ENCODE measurements around the gene PHKG2. TPM values are rescaled to one million over a fixed set of nuclear protein-coding genes. Genes with fewer than 3 reads are reported as not detected.

The PHKG2 gene
- total RNA-seq, 1 experiment from 2014 or later, result 30.9 TPM

DNA sequence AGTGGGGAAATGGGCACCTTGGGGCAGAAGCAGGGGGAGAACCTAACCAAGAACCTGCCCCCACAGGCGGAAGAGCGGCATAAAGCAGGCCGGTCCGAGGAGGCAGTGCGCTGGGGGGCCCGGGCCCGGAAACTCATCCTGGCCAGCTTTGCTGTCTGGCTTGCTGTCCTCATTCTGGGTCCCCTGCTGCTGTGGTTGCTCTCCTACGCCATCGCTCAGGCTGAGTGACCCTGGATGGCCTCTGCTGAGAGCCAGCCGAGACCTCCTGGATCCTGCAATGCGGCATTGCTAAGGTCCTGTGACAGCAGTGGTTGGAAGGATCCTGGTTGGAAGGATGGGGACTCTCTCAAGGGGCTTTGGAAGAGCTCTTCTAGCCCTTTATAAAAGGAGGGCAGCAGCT is 4.5 kb upstream of the PHKG2 start:
- peaks cover 15% of the 10 kb centered on the region for H3F3A ChIP-seq (ENCODE audit: low read length, unreplicated experiment)
- peaks cover 20% of the 10 kb centered on the region for H3K79me2 ChIP-seq (ENCODE audit: low read length)
- peaks cover 10% of the 10 kb centered on the region for H3K36me3 ChIP-seq (ENCODE audit: low read depth, low read length)
- CTCF ChIA-PET, result no interaction called here
- H2AFZ ChIP-seq (ENCODE audit: low read length), result no peak overlapping the region
- no peaks in the 10 kb centered on the region for H3K9me2 ChIP-seq (replicated peaks; ENCODE audit: low read length)
- H3K4me1 ChIP-seq (ENCODE audit: insufficient read depth, low read length), result peaks cover 51% of the 10 kb centered on the region
- no peaks in the 10 kb centered on the region for H3K9me3 ChIP-seq (ENCODE audit: low read length)
- no peak for DNase-seq
- ATAC-seq, result no peak
- no peak overlapping the region for H3K9ac ChIP-seq (ENCODE audit: low read length)
- no peak overlapping the region for H3K4me2 ChIP-seq (ENCODE audit: low read length)
- no TSS peak for BruUV-seq (replicated peaks)
- H3K4me3 ChIP-seq (ENCODE audit: low read length), result no peak overlapping the region
- H3K27ac ChIP-seq (ENCODE audit: low read length), result no peak overlapping the region
- intact Hi-C loops (cut with micrococcal nuclease), result no loop called here
- no peaks in the 10 kb centered on the region for H3K27me3 ChIP-seq (ENCODE audit: low read length)
- no peaks in the 10 kb centered on the region for H4K20me1 ChIP-seq (ENCODE audit: low read length)
- POLR2A ChIA-PET (ENCODE audit: unreplicated experiment), result no interaction called here
- TF ChIP-seq EZH2phosphoT487 (IDR thresholded peaks at IDR 0.05; ENCODE audit: borderline replicate concordance, low read length) (no peak), EZH2 (IDR thresholded peaks at IDR 0.05; ENCODE audit: low read length, unreplicated experiment) (no peak)
- TF ChIP-seq, protein P1, sequence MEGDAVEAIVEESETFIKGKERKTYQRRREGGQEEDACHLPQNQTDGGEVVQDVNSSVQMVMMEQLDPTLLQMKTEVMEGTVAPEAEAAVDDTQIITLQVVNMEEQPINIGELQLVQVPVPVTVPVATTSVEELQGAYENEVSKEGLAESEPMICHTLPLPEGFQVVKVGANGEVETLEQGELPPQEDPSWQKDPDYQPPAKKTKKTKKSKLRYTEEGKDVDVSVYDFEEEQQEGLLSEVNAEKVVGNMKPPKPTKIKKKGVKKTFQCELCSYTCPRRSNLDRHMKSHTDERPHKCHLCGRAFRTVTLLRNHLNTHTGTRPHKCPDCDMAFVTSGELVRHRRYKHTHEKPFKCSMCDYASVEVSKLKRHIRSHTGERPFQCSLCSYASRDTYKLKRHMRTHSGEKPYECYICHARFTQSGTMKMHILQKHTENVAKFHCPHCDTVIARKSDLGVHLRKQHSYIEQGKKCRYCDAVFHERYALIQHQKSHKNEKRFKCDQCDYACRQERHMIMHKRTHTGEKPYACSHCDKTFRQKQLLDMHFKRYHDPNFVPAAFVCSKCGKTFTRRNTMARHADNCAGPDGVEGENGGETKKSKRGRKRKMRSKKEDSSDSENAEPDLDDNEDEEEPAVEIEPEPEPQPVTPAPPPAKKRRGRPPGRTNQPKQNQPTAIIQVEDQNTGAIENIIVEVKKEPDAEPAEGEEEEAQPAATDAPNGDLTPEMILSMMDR (conservative IDR thresholded peaks at IDR 0.05; ENCODE audit: low read depth, low read length), result no peak

DNA sequence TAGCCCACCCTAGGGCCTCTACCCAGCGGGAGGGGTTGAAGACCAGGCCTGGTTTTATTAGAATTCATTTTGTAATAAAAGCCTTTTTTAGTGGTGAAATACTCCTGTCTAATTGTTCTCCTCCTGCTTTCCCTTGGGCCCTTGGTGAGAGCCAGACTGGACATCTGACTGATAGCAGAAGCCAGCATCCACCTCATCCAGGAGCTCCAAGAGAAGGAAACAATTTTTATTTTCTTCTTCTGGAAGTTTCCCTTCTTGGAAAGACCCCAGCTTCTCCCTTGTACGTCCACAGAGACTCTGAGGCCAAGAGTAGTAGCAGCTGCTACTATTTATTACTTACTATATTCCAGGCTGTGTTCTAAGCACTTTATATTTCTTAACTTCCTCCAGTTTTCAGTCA is 4.0 kb upstream of the PHKG2 start:
- peaks cover 6% of the 10 kb centered on the region for H3K36me3 ChIP-seq (ENCODE audit: low read depth, low read length)
- H3K4me2 ChIP-seq (ENCODE audit: low read length), result no peak overlapping the region
- ChIA-PET POLR2A (ENCODE audit: unreplicated experiment) (no interaction called here), CTCF (no interaction called here)
- H4K20me1 ChIP-seq (ENCODE audit: low read length), result no peaks in the 10 kb centered on the region
- BruUV-seq (replicated peaks), result no TSS peak
- H3K9me3 ChIP-seq (ENCODE audit: low read length), result no peaks in the 10 kb centered on the region
- H3K9me2 ChIP-seq (replicated peaks; ENCODE audit: low read length), result no peaks in the 10 kb centered on the region
- H3K79me2 ChIP-seq (ENCODE audit: low read length), result peaks cover 22% of the 10 kb centered on the region
- H2AFZ ChIP-seq (ENCODE audit: low read length), result no peak overlapping the region
- intact Hi-C loops (cut with micrococcal nuclease), result no loop called here
- ATAC-seq (no peak), DNase-seq (no peak)
- H3K4me1 ChIP-seq (ENCODE audit: insufficient read depth, low read length), result peaks cover 46% of the 10 kb centered on the region
- peaks cover 15% of the 10 kb centered on the region for H3F3A ChIP-seq (ENCODE audit: low read length, unreplicated experiment)
- no peak for TF ChIP-seq EZH2phosphoT487 (IDR thresholded peaks at IDR 0.05; ENCODE audit: borderline replicate concordance, low read length)
- TF ChIP-seq, protein P1 (conservative IDR thresholded peaks at IDR 0.05; ENCODE audit: low read depth, low read length), result no peak
- no peak overlapping the region for H3K4me3 ChIP-seq (ENCODE audit: low read length)
- H3K27me3 ChIP-seq (ENCODE audit: low read length), result no peaks in the 10 kb centered on the region
- no peak overlapping the region for H3K9ac ChIP-seq (ENCODE audit: low read length)
- H3K27ac ChIP-seq (ENCODE audit: low read length), result no peak overlapping the region

DNA sequence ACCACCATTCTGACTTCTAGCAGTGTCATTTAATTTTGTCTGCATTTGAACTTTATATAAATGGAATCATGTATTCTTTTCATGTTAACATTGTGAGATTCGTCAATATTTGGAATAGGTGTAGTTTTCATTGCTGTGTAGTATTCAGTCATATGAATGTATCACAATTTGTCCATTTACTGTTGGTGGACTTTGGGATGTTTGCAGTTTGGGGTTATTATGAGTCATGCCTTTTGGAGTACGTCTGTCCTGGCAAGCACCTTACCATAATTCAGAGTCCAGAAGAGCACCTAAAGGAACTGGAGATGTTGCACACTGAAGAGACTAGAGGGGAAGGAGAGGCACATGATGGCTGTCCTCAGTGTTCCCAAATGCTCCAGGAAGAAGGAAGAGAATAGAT is 3.1 kb upstream of the PHKG2 start:
- H3K9me3 ChIP-seq (ENCODE audit: low read length), result no peaks in the 10 kb centered on the region
- H3K27me3 ChIP-seq (ENCODE audit: low read length), result no peaks in the 10 kb centered on the region
- no peak overlapping the region for H3K4me3 ChIP-seq (ENCODE audit: low read length)
- TF ChIP-seq EZH2 (IDR thresholded peaks at IDR 0.05; ENCODE audit: low read length, unreplicated experiment) (no peak), EZH2phosphoT487 (IDR thresholded peaks at IDR 0.05; ENCODE audit: borderline replicate concordance, low read length) (no peak)
- TF ChIP-seq, protein P1 (conservative IDR thresholded peaks at IDR 0.05; ENCODE audit: low read depth, low read length), result no peak
- no peak overlapping the region for H3K9ac ChIP-seq (ENCODE audit: low read length)
- ATAC-seq (no peak), DNase-seq (no peak)
- H3K79me2 ChIP-seq (ENCODE audit: low read length), result peaks cover 31% of the 10 kb centered on the region
- POLR2A ChIA-PET (ENCODE audit: unreplicated experiment), result no interaction called here
- CTCF ChIA-PET, result no interaction called here
- H3F3A ChIP-seq (ENCODE audit: low read length, unreplicated experiment), result peaks cover 15% of the 10 kb centered on the region
- H3K36me3 ChIP-seq (ENCODE audit: low read depth, low read length), result peaks cover 6% of the 10 kb centered on the region
- H2AFZ ChIP-seq (ENCODE audit: low read length), result no peak overlapping the region
- no peak overlapping the region for H3K4me2 ChIP-seq (ENCODE audit: low read length)
- H3K4me1 ChIP-seq (ENCODE audit: insufficient read depth, low read length), result peaks cover 37% of the 10 kb centered on the region
- intact Hi-C loops (cut with micrococcal nuclease), result no loop called here
- H3K27ac ChIP-seq (ENCODE audit: low read length), result no peak overlapping the region
- H4K20me1 ChIP-seq (ENCODE audit: low read length), result no peaks in the 10 kb centered on the region
- H3K9me2 ChIP-seq (replicated peaks; ENCODE audit: low read length), result no peaks in the 10 kb centered on the region
- no TSS peak for BruUV-seq (replicated peaks)
